Parathyroid adenoma (tissue), 2 donors: ENCODE results near the gene DSG2.

Experiments
- H2AFZ ChIP-seq: fragments of 300-600 bp; sonication (generic); one replicate; pipeline ENCODE4 v1.7.0; 2017; ENCODE audit warnings: antibody characterized with exemption, mild to moderate bottlenecking
- H3K27ac ChIP-seq: fragments of 300-600 bp; sonication (generic); one replicate; pipeline ENCODE4 v1.7.0; 2017
- H3K27me3 ChIP-seq: fragments of 300-600 bp; sonication (generic); one replicate; pipeline ENCODE4 v1.7.0; 2017; ENCODE audit warnings: low read length; ENCODE audit not compliant: control insufficient read depth, insufficient read depth
- H3K36me3 ChIP-seq: fragments of 300-600 bp; sonication (generic); one replicate; pipeline ENCODE4 v1.7.0; 2017; ENCODE audit warnings: low read length; ENCODE audit not compliant: control insufficient read depth, insufficient read depth
- H3K4me1 ChIP-seq: fragments of 300-600 bp; sonication (generic); one replicate; pipeline ENCODE4 v1.7.0; 2017; ENCODE audit warnings: control low read depth
- H3K4me2 ChIP-seq: fragments of 300-600 bp; sonication (generic); one replicate; pipeline ENCODE4 v1.7.0; 2017; ENCODE audit warnings: low read length
- H3K4me3 ChIP-seq: fragments of 300-600 bp; sonication (generic); one replicate; pipeline ENCODE4 v1.7.0; 2017; ENCODE audit warnings: low read depth, low read length
- H3K79me2 ChIP-seq: fragments of 300-600 bp; sonication (generic); one replicate; pipeline ENCODE4 v1.7.0; 2017; ENCODE audit warnings: control low read depth
- H3K9ac ChIP-seq: fragments of 300-600 bp; sonication (generic); one replicate; pipeline ENCODE4 v1.7.0; 2017; ENCODE audit warnings: mild to moderate bottlenecking
- H3K9me3 ChIP-seq: fragments of 300-600 bp; sonication (generic); one replicate; pipeline ENCODE4 v1.7.0; 2017; ENCODE audit warnings: low read length; ENCODE audit not compliant: control insufficient read depth
- TF ChIP-seq, protein P1 (sequence below): fragments of 300-600 bp; sonication (generic); IDR thresholded peaks from one replicate; pipeline ENCODE4 v1.7.0; 2017; ENCODE audit warnings: antibody characterized with exemption, mild to moderate bottlenecking
- donor health status: primary hyperparathyroidism.

DSG2 gene

DNA sequence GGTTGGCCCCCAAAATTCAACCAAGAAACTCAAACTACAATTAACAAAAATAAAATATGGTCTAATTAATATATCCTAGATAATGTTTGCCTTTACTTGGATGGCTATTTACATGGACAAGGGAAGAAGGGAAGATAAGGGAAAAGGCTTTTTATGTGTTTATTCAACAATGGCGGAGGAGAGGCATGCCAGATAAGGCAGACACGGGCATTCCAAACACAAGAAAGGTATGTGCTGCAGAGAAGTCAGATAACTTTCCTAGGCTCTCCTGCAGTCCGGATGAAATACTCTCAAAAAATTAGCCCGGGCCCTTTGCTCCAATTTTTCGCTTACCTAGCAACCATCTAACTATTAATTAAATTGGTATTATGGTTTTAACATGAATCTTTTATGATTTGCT lies 88.6 kb downstream of the DSG2 start:
- no peak overlapping the region for H3K27ac ChIP-seq
- no peaks in the 10 kb centered on the region for H3K36me3 ChIP-seq
- no peak overlapping the region for H3K9ac ChIP-seq
- no peaks in the 10 kb centered on the region for H3K9me3 ChIP-seq
- H2AFZ ChIP-seq: no peak overlapping the region
- no peaks in the 10 kb centered on the region for H3K27me3 ChIP-seq
- TF ChIP-seq, protein P1, sequence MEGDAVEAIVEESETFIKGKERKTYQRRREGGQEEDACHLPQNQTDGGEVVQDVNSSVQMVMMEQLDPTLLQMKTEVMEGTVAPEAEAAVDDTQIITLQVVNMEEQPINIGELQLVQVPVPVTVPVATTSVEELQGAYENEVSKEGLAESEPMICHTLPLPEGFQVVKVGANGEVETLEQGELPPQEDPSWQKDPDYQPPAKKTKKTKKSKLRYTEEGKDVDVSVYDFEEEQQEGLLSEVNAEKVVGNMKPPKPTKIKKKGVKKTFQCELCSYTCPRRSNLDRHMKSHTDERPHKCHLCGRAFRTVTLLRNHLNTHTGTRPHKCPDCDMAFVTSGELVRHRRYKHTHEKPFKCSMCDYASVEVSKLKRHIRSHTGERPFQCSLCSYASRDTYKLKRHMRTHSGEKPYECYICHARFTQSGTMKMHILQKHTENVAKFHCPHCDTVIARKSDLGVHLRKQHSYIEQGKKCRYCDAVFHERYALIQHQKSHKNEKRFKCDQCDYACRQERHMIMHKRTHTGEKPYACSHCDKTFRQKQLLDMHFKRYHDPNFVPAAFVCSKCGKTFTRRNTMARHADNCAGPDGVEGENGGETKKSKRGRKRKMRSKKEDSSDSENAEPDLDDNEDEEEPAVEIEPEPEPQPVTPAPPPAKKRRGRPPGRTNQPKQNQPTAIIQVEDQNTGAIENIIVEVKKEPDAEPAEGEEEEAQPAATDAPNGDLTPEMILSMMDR: no peak
- H3K79me2 ChIP-seq: no peaks in the 10 kb centered on the region
- peaks cover 8% of the 10 kb centered on the region for H3K4me1 ChIP-seq
- no peak overlapping the region for H3K4me3 ChIP-seq
- H3K4me2 ChIP-seq: no peak overlapping the region

DNA sequence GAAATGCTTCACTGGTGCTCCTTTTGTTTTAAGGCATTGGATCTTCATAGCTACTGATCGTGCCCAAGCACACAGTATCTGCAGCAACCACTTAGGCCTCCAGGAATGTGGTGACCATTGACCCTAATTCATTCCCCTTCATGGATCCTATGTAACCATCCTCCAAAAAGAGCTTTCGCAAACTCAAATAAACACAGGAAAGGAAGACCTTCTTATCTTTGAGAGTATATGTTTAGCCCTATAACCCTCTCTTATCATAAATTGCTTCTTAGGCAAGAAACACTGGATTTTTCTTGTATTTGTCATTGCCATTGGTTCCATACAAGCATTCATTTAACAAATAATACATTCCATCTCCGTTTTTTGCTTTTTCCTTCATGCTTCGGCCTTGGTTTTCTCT lies 89.6 kb downstream of the DSG2 start:
- no peaks in the 10 kb centered on the region for H3K27me3 ChIP-seq
- no peaks in the 10 kb centered on the region for H3K9me3 ChIP-seq
- no peaks in the 10 kb centered on the region for H3K79me2 ChIP-seq
- no peak overlapping the region for H3K4me2 ChIP-seq
- H3K27ac ChIP-seq: no peak overlapping the region
- no peak overlapping the region for H2AFZ ChIP-seq
- H3K36me3 ChIP-seq: no peaks in the 10 kb centered on the region
- TF ChIP-seq, protein P1: no peak
- H3K9ac ChIP-seq: no peak overlapping the region
- H3K4me3 ChIP-seq: no peak overlapping the region
- H3K4me1 ChIP-seq: peaks cover 9% of the 10 kb centered on the region

DNA sequence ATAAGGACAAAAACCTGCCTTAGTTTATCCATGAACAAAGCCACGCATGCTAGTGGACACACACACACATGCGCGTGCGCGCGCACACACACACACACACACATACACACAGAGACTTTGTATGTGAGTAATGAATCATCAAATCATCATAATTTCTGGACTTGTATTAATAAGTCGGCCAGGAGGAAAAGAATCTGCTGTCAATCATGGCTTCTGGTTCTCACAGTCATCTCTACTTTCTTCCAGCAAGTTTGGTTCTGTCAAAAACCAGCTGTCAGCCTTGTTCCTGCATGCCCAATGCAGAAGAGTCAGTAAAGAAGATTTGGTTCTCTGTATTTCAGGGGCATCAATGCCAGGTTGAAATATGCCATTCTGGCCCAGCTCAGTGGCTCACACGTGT lies 92.6 kb downstream of the DSG2 start:
- peaks cover 9% of the 10 kb centered on the region for H3K4me1 ChIP-seq

DNA sequence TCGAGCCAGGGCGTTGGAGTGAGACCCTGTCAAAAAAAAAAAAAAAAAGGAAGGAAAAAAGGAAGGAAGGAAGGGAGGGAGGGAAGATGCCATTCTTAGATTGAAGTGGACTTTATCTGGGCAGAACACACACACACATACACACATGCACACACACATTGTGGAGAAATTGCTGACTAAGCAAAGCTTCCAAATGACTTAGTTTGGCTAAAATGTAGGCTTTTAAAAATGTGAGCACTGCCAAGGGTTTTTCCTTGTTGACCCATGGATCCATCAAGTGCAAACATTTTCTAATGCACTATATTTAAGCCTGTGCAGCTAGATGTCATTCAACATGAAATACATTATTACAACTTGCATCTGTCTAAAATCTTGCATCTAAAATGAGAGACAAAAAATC lies 93.1 kb downstream of the DSG2 start:
- Histone ChIP-seq H3K9ac (no peak overlapping the region), H3K4me1 (peaks cover 9% of the 10 kb centered on the region), H3K9me3 (no peaks in the 10 kb centered on the region), H3K27ac (peak overlapping the region; percentile 6), H2AFZ (no peak overlapping the region), H3K27me3 (no peaks in the 10 kb centered on the region), H3K4me2 (no peak overlapping the region), H3K79me2 (no peaks in the 10 kb centered on the region), H3K36me3 (no peaks in the 10 kb centered on the region), H3K4me3 (no peak overlapping the region)
- TF ChIP-seq, protein P1: no peak

More for the DNA sequence above, 92.6 kb downstream of the DSG2 start:
- no peaks in the 10 kb centered on the region for H3K27me3 ChIP-seq
- H3K36me3 ChIP-seq: no peaks in the 10 kb centered on the region
- H3K9me3 ChIP-seq: no peaks in the 10 kb centered on the region
- H3K9ac ChIP-seq: no peak overlapping the region
- no peak overlapping the region for H2AFZ ChIP-seq
- H3K4me3 ChIP-seq: no peak overlapping the region
- TF ChIP-seq, protein P1: no peak
- H3K79me2 ChIP-seq: no peaks in the 10 kb centered on the region
- no peak overlapping the region for H3K27ac ChIP-seq
- no peak overlapping the region for H3K4me2 ChIP-seq

DNA sequence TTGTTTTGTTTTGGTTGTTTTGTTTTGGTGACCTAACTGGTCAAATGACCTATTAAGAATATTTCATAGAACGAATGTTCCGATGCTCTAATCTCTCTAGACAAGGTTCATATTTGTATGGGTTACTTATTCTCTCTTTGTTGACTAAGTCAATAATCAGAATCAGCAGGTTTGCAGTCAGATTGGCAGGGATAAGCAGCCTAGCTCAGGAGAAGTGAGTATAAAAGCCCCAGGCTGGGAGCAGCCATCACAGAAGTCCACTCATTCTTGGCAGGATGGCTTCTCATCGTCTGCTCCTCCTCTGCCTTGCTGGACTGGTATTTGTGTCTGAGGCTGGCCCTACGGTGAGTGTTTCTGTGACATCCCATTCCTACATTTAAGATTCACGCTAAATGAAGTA lies 93.7 kb downstream of the DSG2 start, which contains the start of gene TTR:
TTR (plus strand) TSS at position 250 of the 400 bp plus-strand sequence; CDS start at position 276, 26 bp downstream.
- Histone ChIP-seq H3K27me3 (no peaks in the 10 kb centered on the region), H3K27ac (peak within 1 kb of the TSS; percentile 6), H3K4me1 (peaks cover 9% of the 10 kb centered on the region), H3K4me3 (no peak within 1 kb of the TSS), H3K9ac (no peak within 1 kb of the TSS), H3K79me2 (no peaks in the 10 kb centered on the region), H3K36me3 (no peaks in the 10 kb centered on the region), H3K4me2 (no peak within 1 kb of the TSS), H2AFZ (peak within 1 kb of the TSS; percentile 59), H3K9me3 (no peaks in the 10 kb centered on the region)
- TF ChIP-seq, protein P1: no peak
